Neural progenitor cell (in vitro differentiated cells): Measurements from ENCODE around the gene MTR. TPM values are rescaled to one million over a fixed set of nuclear protein-coding genes. Genes with fewer than 3 reads are reported as not detected.

ENCODE experiments used
- DNase-seq: peaks from one replicate; pipeline ENCODE4 v3.0.0-alpha.2; 2016; ENCODE audit warnings: low spot score
- H2AFZ ChIP-seq: fragments of 200-600 bp; sonication (generic); replicated peaks from 2 replicates; pipeline ENCODE4 v1.6.1; 2016; ENCODE audit warnings: antibody characterized with exemption
- H3F3A ChIP-seq: fragments of 200-600 bp; sonication (generic); 2 replicates; pipeline ENCODE4 v1.6.1; 2016; ENCODE audit warnings: antibody characterized with exemption, low read depth
- H3K27ac ChIP-seq: fragments of 200-600 bp; sonication (generic); 2 replicates; pipeline ENCODE4 v1.5.1; 2016; ENCODE audit warnings: mild to moderate bottlenecking
- H3K27me3 ChIP-seq: fragments of 200-600 bp; sonication (generic); 2 replicates; pipeline ENCODE4 v1.6.1; 2016; ENCODE audit warnings: mild to moderate bottlenecking, moderate library complexity
- H3K36me3 ChIP-seq: fragments of 200-600 bp; sonication (generic); 2 replicates; pipeline ENCODE4 v1.5.1; 2016
- H3K4me1 ChIP-seq: fragments of 200-600 bp; sonication (generic); 2 replicates; pipeline ENCODE4 v1.6.1; 2016; ENCODE audit warnings: mixed run types
- H3K4me2 ChIP-seq: fragments of 200-600 bp; sonication (generic); 2 replicates; pipeline ENCODE4 v1.6.1; 2016
- H3K4me3 ChIP-seq: fragments of 200-600 bp; sonication (generic); 2 replicates; pipeline ENCODE4 v1.5.1; 2016
- H3K79me2 ChIP-seq: fragments of 200-600 bp; sonication (generic); 2 replicates; pipeline ENCODE4 v1.6.1; 2016; ENCODE audit warnings: low read depth
- H3K9ac ChIP-seq: fragments of 200-600 bp; sonication (generic); 2 replicates; pipeline ENCODE4 v1.6.1; 2016
- H3K9me3 ChIP-seq: fragments of 200-600 bp; sonication (generic); 2 replicates; pipeline ENCODE4 v1.5.1; 2016; ENCODE audit warnings: low read depth
- H4K20me1 ChIP-seq: fragments of 200-600 bp; sonication (generic); 2 replicates; pipeline ENCODE4 v1.6.1; 2016; ENCODE audit warnings: low read depth
- H3K27ac Mint-ChIP-seq: 3 replicates; pipeline ENCODE4 v1.8.0; 2021; ENCODE audit warnings: mixed read lengths
- H3K27me3 Mint-ChIP-seq: 2 replicates; pipeline ENCODE4 v1.8.0; 2022; ENCODE audit warnings: low read depth, mild to moderate bottlenecking, inconsistent platforms, moderate library complexity, mixed read lengths; ENCODE audit not compliant: insufficient read depth
- H3K36me3 Mint-ChIP-seq: 3 replicates; pipeline ENCODE4 v1.8.0; 2021; ENCODE audit warnings: mixed read lengths
- H3K4me1 Mint-ChIP-seq: 3 replicates; pipeline ENCODE4 v1.8.0; 2021; ENCODE audit warnings: mixed read lengths
- H3K4me3 Mint-ChIP-seq: 3 replicates; pipeline ENCODE4 v1.8.0; 2021; ENCODE audit warnings: mild to moderate bottlenecking, moderate library complexity, mixed read lengths
- H3K9me3 Mint-ChIP-seq: 3 replicates; pipeline ENCODE4 v1.8.0; 2020; ENCODE audit warnings: mixed read lengths
- CTCF ChIP-seq: fragments of 200-600 bp; sonication (generic); IDR thresholded peaks from 2 replicates; pipeline ENCODE4 v1.5.1; 2017; ENCODE audit warnings: antibody characterized with exemption, mild to moderate bottlenecking
- EZH2 ChIP-seq: fragments of 200-600 bp; sonication (generic); IDR thresholded peaks from 2 replicates; pipeline ENCODE4 v1.6.1; 2017; ENCODE audit warnings: antibody characterized with exemption, mild to moderate bottlenecking, moderate library complexity
- EZH2phosphoT487 ChIP-seq: fragments of 200-600 bp; sonication (generic); IDR thresholded peaks from 2 replicates; pipeline ENCODE4 v1.6.1; 2017; ENCODE audit warnings: antibody characterized with exemption
- total RNA-seq: library from RNA; depleted of rRNA; stranded (reverse); fragments of >200 nt; gene quantifications from 2 replicates; pipeline ENCODE4 v1.2.3, GENCODE V29; 2015; ENCODE audit warnings: low replicate concordance

MTR gene
- total RNA-seq, 1 donor from 2014 or later: 27.3 TPM

- Histone ChIP-seq H3K4me3 (no peak overlapping the region), H3K79me2 (no peaks in the 10 kb centered on the region), H4K20me1 (no peaks in the 10 kb centered on the region), H3K27me3 (no peaks in the 10 kb centered on the region), H3K27ac (no peak overlapping the region), H3K9ac (no peak overlapping the region), H3K9me3 (no peaks in the 10 kb centered on the region), H2AFZ (no peak overlapping the region), H3K4me1 (no peaks in the 10 kb centered on the region), H3F3A (no peaks in the 10 kb centered on the region), H3K4me2 (no peak overlapping the region), H3K36me3 (no peaks in the 10 kb centered on the region)
- TF ChIP-seq CTCF: no peak
- TF ChIP-seq EZH2phosphoT487: no peak
- TF ChIP-seq EZH2: no peak
- DNase-seq: no peak
- H3K4me1 Mint-ChIP-seq: peaks cover 10% of the 10 kb centered on the region
- H3K27ac Mint-ChIP-seq: no peak overlapping the region
- H3K27me3 Mint-ChIP-seq: no peaks in the 10 kb centered on the region
- H3K9me3 Mint-ChIP-seq: no peaks in the 10 kb centered on the region
- H3K36me3 Mint-ChIP-seq: peaks cover 30% of the 10 kb centered on the region
- H3K4me3 Mint-ChIP-seq: no peak overlapping the region
Observed at GRCh38 chr1:236882678-236883077, 87.6 kb downstream of the MTR start.

GRCh38 chr1:236886199-236886598 is 91.1 kb downstream of the MTR start:
- Histone ChIP-seq H3K27me3 (no peaks in the 10 kb centered on the region), H3K4me3 (no peak overlapping the region), H3K79me2 (no peaks in the 10 kb centered on the region), H3K9me3 (no peaks in the 10 kb centered on the region), H3K4me2 (no peak overlapping the region), H3K36me3 (no peaks in the 10 kb centered on the region), H2AFZ (no peak overlapping the region), H3K9ac (no peak overlapping the region), H3K4me1 (no peaks in the 10 kb centered on the region), H3F3A (no peaks in the 10 kb centered on the region), H3K27ac (no peak overlapping the region), H4K20me1 (no peaks in the 10 kb centered on the region)
- Mint-ChIP-seq H3K4me1 (peaks cover 10% of the 10 kb centered on the region), H3K9me3 (no peaks in the 10 kb centered on the region), H3K4me3 (no peak overlapping the region), H3K27me3 (peaks cover under 1% of the 10 kb centered on the region), H3K27ac (no peak overlapping the region), H3K36me3 (peaks cover 37% of the 10 kb centered on the region)
- no peak for DNase-seq
- TF ChIP-seq EZH2phosphoT487: no peak
- TF ChIP-seq CTCF: no peak
- TF ChIP-seq EZH2: no peak

- Mint-ChIP-seq H3K4me1 (peaks cover 10% of the 10 kb centered on the region), H3K9me3 (no peaks in the 10 kb centered on the region), H3K27ac (no peak overlapping the region), H3K4me3 (no peak overlapping the region), H3K36me3 (peaks cover 40% of the 10 kb centered on the region), H3K27me3 (peaks cover 2% of the 10 kb centered on the region)
- Histone ChIP-seq H3K9me3 (no peaks in the 10 kb centered on the region), H3K9ac (no peak overlapping the region), H4K20me1 (no peaks in the 10 kb centered on the region), H3F3A (no peaks in the 10 kb centered on the region), H3K4me2 (no peak overlapping the region), H3K36me3 (no peaks in the 10 kb centered on the region), H3K4me1 (no peaks in the 10 kb centered on the region), H3K27ac (no peak overlapping the region), H3K4me3 (no peak overlapping the region), H2AFZ (no peak overlapping the region), H3K79me2 (no peaks in the 10 kb centered on the region), H3K27me3 (no peaks in the 10 kb centered on the region)
- TF ChIP-seq EZH2phosphoT487: no peak
- TF ChIP-seq EZH2: no peak
- TF ChIP-seq CTCF: no peak
- DNase-seq: no peak
Observed at GRCh38 chr1:236887081-236887480, 92.0 kb downstream of the MTR start.

- H3F3A ChIP-seq: no peaks in the 10 kb centered on the region
- Mint-ChIP-seq H3K9me3 (no peaks in the 10 kb centered on the region), H3K27ac (no peak overlapping the region), H3K27me3 (peaks cover 2% of the 10 kb centered on the region), H3K36me3 (peaks cover 38% of the 10 kb centered on the region), H3K4me3 (no peak overlapping the region), H3K4me1 (peaks cover 10% of the 10 kb centered on the region)
- H3K4me2 ChIP-seq: no peak overlapping the region
- H3K79me2 ChIP-seq: no peaks in the 10 kb centered on the region
- TF ChIP-seq CTCF (no peak), EZH2 (no peak), EZH2phosphoT487 (no peak)
- no peak for DNase-seq
- H3K36me3 ChIP-seq: no peaks in the 10 kb centered on the region
- H3K27ac ChIP-seq: no peak overlapping the region
- no peaks in the 10 kb centered on the region for H4K20me1 ChIP-seq
- H3K9ac ChIP-seq: no peak overlapping the region
- H3K27me3 ChIP-seq: no peaks in the 10 kb centered on the region
- H3K9me3 ChIP-seq: no peaks in the 10 kb centered on the region
- H3K4me1 ChIP-seq: no peaks in the 10 kb centered on the region
- H3K4me3 ChIP-seq: no peak overlapping the region
- H2AFZ ChIP-seq: no peak overlapping the region
Observed at GRCh38 chr1:236888126-236888525, 93.0 kb downstream of the MTR start.
